RWPE1 (cell line): ENCODE data around the gene KICS2.

Experiments
- CTCF ChIA-PET: fragments of 350-600 bp; sonication (Branson Sonifier 250); formaldehyde crosslinking; extraction: SDS; loops from one replicate; lab custom pipeline; 2021; lab: Yijun Ruan, JAX
- POLR2A ChIA-PET: fragments of 400-600 bp; formaldehyde crosslinking; extraction: SDS; loops from one replicate; lab custom pipeline; 2020; ENCODE audit warnings: antibody characterized with exemption; ENCODE audit not compliant: low non-redundant PET; lab: Yijun Ruan, JAX
- DNase-seq: peaks from one replicate; pipeline ENCODE4 v3.0.0; 2012; ENCODE audit warnings: low spot score
- H3K27ac ChIP-seq: fragments of 450-650 bp; 2 replicates; pipeline ENCODE4 v1.5.1; 2017
- CTCF ChIP-seq: fragments of 450-650 bp; conservative IDR thresholded peaks from 2 replicates; pipeline ENCODE4 v1.5.1; 2017; ENCODE audit warnings: low read depth, mild to moderate bottlenecking

KICS2 gene

GRCh38 chr12:64258576-64258975, 36.5 kb upstream of the KICS2 start:
- no peak for DNase-seq
- ChIA-PET CTCF (interaction anchor here (0.6 to 0.7 kb wide), 4 partner anchors 79 to 939 kb away, joined by 3 to 6 read pairs (median 3); no protein-coding TSS in a partner anchor), POLR2A (interaction anchor here (1.0 kb wide), 1 partner anchor 422 kb away, joined by 3 read pairs; no protein-coding TSS in a partner anchor)
- no peak for TF ChIP-seq CTCF
- no peak overlapping the region for H3K27ac ChIP-seq

- H3K27ac ChIP-seq, result no peak overlapping the region
- peak; percentile 46 for DNase-seq
- ChIA-PET CTCF (interaction anchor here (0.5 to 2.6 kb wide), 17 partner anchors 12 to 1938 kb away, joined by 3 to 17 read pairs (median 4); partner anchors contain the start of gene SRGAP1), POLR2A (interaction anchor here (0.6 to 0.7 kb wide), 2 partner anchors 152 to 284 kb away, joined by 3 read pairs; no protein-coding TSS in a partner anchor)
- peak; percentile 74 for TF ChIP-seq CTCF
Observed at GRCh38 chr12:64256166-64256800, 34.2 kb upstream of the KICS2 start.

DNA sequence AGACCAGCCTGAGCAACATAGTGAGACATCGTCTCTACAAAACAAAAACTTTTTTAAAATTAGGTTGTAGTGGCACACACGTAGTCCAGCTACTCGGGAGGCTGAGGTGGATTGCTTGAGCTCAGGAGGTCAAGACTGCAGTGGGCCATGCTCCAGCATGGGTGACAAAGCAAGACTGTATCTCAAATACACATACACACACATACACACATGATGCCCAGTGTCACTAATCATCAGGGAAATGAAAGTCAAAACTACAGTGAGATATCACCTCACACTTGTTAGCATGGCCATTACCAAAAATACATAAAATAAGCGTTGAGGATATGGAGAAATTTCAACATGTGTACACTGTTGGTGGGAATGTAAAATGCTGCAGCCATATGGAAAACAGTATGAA, 33.2 kb upstream of the KICS2 start:
- no peak overlapping the region for H3K27ac ChIP-seq
- no peak for TF ChIP-seq CTCF
- ChIA-PET CTCF (interaction anchor here (1.5 to 2.6 kb wide), 3 partner anchors 411 to 428 kb away, joined by 6 to 17 read pairs (median 14); partner anchors contain the start of gene SRGAP1), POLR2A (no interaction called here)
- no peak for DNase-seq

GRCh38 chr12:64253356-64253755, 31.3 kb upstream of the KICS2 start:
- H3K27ac ChIP-seq, result no peak overlapping the region
- no peak for TF ChIP-seq CTCF
- ChIA-PET CTCF (no interaction called here), POLR2A (no interaction called here)
- DNase-seq, result no peak

GRCh38 chr12:64252681-64253080, 30.6 kb upstream of the KICS2 start:
- CTCF ChIA-PET, result no interaction called here
- POLR2A ChIA-PET, result no interaction called here
- H3K27ac ChIP-seq, result no peak overlapping the region
- no peak for DNase-seq
- no peak for TF ChIP-seq CTCF

DNA sequence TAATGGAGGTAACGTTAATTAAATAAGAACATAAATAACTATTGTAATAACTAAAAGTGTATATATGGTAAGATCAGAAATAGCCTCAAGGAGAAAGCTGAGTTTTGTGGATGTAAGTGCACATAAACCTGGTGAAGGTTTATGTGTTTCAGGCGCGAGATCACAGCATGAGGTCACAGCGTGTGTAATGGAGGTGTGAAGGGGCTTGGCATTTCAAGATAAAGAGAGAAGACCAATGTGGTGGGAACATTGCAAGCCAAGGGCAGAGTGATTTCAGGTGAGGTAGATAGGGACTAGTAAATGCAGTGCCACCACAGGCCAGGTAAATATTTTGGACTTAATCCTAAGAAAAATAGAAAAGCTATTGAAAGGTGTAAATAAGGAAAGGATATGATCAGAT, 21.7 kb upstream of the KICS2 start:
- DNase-seq, result no peak
- CTCF ChIA-PET, result no interaction called here
- no peak for TF ChIP-seq CTCF
- H3K27ac ChIP-seq, result no peak overlapping the region
- POLR2A ChIA-PET, result no interaction called here
